GM19372 (cell line): ENCODE measurements around the gene ITPR1.

ENCODE experiments used
- ATAC-seq: cut with Tn5 transposase; IDR thresholded peaks from one replicate; pipeline ENCODE4 v1.9.1; 2021; ENCODE audit warnings: mild to moderate bottlenecking, low read depth, moderate library complexity; ENCODE audit not compliant: unreplicated experiment

Gene ITPR1

DNA sequence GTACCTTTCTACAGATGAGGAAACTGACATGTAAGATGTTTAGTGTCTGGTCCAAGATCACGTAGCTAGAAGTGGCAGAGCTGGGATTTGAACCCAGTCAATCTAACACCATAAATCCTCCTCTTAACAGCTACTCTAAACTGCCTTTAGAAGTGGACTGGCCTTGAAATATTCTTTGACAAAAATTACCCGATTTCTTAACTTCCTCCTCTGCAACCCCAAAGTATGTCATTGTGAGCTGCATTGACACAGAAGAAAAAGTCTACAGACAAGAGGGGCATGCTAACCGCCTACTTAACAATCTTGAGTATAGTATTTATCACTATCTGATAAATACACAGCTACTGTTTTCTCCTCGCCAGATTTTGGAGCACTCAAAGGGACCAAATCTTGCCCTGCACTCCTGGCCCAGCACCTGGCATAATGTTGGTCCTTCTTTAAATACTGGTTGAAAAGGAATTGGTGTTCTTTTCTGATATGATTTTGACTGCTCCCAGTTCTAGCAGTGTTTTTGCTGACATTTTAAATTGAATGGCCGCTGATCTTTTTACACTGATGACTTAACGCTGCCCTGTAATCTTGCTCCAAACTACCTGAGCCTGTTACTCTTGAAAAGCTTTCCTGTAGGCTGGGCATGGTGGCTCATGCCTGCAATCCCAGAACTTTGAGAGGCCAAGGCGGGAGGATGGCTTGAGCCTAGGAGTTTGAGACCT lies 36.9 kb downstream of the ITPR1 start:
- ATAC-seq, result no peak

DNA sequence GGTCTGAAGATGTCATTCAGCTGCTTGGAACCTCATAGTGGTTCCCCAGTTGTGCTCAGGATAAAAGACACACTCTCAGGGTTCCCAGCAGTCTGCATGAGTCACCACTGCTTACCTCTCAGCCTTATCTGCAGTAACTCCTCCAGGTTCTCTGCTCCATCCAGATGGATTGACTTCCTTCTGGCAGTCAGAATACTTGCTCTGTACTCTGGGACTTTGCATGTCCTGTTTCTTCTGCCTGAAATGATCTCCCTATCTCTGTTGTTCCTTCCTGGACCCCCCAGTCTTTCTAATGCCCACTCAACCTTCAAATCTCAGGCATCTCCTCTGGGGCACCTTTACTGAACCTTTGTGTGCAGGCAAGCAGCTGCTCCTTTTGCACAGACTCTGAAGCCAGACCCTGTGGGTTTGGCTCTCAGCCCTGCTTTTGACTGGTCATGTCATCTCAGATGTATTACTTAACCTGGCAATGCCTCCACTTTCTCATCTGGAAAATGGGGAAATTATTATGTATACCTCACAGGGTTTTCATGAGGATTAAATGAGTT lies 38.4 kb downstream of the ITPR1 start:
- no peak for ATAC-seq

DNA sequence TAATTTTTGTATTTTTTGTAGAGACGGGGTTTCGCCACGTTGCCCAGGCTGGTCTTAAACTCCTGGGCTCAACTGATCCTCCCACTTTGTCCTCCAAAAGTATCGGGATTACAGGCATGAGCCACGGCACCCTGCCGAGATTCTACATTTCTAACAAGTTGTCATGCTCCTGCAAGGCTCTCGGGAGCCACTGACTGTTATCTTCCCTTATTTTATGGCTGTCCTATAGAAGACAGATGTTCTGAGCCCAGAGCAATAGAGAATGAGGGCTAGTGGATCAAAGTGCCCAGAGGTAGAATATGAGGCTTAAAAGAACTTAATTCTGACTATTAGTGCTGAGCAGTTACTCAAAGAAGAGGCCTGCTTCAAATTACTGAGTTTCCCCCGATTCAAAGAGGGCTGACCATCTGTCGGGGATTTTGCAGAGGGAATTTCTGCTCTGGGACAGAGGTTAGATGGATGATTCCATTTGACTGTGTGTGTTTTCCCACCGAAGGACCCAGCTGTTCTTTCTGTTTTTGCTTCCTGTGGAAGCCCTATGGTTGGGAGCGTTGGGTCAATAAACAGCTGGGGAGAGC lies 39.5 kb downstream of the ITPR1 start:
- ATAC-seq, result no peak

DNA sequence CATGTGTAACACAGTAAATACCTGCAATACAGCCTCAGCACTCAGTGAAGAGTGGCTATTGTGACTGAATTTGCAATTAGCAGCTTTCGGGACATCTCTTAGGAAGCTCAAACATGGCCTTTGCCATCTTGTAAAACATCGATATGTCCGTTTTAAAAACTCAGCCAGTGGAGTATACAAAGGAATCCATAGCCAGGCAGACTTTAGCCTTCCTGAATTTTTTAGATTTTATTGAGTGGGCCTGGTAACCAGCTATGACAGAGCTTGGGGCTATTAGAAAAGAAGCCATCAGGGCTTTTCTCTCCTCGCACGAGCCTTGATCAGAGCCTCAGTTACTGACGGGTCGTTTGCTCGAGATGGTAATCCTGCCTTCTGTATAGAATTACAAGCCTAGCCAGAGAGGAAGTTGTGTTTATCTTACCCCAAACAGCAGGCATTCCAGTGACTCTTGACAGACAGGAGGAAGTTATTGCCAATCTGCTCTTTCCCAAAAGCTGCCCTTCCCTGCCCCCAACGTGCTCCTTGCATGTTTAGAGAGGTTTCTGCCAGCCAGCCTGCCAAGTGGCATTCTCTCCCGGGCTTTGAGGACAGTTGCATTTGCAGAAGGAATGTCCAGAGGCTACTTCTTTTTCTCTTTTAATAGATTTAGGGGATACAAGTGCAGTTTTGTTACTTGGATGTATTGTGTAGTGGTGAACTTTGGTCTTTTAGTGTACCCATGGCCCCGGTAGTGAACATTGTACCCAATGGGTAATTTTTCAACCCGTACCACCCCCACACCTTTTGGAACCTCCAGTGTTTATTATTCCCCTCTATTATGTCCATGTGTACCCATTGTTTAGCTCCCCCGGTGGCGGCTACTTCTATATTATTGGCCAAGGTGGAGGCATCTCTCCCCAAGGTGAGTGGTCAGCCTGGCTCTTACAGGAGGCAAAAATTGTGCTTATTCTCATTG lies 40.6 kb downstream of the ITPR1 start:
- ATAC-seq, result no peak

DNA sequence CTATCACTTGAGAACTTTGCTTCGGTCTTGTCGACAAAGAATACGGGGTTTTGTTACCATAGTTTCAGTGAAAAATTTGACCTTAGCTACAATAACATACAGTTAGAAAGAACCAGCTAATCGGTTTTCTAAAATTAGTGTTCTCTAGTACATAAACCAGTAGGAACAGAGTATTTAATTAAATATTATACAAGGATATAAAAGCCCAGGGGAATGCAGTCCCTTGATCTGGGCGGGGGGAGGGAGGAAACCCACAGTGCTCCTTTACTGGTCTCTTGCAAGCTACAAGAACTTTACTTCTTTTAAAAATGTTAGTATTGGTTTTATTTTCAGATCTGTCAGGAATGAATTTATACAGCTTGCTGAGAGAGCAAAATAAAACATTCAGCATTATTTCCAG lies 41.8 kb downstream of the ITPR1 start:
- ATAC-seq, result no peak

DNA sequence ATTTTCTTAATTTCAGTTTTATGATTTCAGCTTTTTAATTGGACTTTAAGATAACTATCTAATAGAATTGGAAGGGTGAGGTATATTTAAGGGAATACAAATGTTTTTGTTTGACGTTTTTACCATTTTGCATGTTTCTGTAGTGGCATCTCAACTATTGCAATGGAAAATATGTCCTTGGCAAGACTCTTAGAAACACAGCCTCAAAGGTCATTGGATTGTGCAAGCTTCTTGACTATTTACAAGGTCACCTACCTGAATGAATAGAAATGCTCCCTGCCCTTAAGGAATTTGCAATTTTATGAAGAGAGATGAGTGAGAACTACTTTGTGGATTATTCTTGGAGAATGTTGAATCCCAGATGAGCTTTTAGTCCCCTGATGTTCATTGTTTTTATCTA lies 43.1 kb downstream of the ITPR1 start:
- no peak for ATAC-seq

DNA sequence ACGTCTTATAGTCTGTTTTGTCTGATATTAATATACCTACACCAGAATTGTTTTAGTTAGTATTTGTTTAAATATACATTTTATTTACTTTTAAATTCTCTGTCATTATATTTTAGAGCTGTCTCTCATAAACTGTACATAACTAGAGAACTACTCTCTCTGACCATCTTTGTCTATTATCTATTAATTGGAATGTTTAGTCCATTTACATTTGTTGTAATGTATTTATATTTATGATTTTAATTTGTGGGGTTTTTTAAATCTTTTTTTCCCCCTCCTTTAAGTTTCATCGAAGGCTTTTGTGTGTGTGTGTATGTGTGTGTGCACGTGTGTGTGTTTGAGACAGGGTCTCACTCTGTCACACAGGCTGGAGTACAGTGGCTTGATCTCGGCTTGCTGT lies 47.1 kb downstream of the ITPR1 start:
- no peak for ATAC-seq

DNA sequence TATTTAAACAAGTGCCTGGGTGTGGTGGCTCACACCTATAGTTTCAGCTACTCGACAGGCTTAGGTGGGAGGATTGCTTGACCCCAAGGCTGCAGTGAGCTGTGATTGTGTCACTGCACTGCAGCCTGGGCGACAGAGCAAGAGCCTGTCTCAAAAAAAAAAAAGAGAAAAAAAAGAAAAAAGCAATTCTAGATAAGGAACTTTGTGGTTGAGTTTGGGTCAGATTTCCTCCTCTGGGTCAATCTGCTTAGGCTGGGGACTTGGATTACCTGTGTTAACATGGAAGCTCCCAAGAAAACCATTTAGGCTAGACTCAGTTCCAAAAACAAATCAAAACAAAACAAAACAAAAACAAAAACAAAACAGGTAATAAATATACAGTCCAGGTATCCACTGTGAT lies 50.0 kb downstream of the ITPR1 start:
- no peak for ATAC-seq

DNA sequence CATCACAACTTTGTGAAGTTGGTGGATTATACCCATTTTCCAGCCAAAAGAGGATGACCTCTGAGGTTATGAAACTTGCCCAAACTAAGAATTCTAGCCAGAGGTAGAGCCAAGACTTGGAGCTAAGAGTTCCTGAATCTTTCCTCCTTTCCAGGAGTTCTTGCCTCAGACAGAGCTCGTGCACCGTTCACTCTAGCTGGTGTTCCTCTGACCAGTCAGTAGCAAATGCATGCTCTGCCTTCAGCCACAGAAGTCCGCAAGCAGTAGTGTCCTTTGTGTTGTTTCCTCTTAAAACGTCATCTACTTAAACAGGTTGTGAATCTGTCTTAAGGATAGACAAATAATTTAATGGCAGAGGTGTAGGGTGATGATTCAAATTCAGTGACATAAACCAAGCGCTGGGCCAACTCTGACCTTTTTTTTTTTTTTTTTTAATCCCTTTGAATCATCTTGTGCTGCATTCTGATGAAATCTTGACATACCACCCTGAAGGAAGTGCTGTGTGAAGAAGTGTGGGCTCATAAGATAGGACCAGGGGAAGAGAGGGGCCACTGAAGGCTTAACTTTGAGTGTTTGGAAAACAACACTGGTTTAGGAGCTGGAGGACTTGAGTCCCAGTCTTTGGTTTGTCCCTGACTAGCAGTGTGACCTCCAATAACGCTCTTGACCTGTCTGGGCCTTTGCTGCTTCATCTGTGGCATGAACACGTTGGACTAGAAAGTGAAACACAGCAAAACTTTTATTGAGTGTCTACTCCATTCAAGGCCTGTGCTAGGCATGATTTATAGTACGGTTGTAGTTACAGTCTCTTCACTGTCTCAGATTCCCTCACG lies 53.4 kb downstream of the ITPR1 start:
- no peak for ATAC-seq

DNA sequence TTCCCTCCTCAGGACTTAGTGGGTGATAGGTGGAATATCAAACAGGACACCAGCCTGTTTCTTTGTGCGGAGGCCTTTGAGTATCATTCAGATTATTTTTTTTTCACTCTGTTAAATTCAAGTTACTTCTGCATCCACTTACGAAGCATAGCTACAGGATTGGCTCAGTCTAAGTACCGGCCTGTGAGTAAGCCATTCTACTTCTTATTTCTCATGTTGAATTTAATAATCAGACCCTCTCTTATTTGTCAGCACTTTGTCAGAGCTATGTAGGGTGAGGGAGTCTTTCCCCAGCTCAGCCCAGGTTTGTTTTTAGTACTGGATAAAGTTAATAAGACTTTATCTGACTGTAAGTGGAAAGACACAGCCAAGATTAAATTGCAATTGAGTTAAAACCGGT lies 54.7 kb downstream of the ITPR1 start:
- ATAC-seq, result no peak

DNA sequence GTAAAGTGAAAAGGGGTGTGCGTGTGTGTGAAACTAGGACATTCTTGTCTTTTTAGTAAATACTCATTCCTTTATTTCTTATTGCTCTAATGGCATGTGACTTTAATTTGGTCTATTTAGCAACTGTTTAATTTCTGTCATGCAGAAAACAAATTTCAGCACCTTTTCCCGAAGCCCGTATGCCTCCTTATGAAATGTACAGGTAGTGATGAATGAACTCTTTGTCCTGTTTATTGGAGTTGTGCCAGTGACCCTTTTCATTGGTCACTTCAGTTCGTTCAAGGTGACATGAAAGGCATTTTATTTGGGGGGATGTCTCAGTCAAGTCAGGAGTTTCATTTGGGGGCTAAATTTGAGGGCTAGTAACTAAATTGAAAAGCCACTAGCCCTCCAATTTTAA lies 55.2 kb downstream of the ITPR1 start:
- ATAC-seq, result no peak

DNA sequence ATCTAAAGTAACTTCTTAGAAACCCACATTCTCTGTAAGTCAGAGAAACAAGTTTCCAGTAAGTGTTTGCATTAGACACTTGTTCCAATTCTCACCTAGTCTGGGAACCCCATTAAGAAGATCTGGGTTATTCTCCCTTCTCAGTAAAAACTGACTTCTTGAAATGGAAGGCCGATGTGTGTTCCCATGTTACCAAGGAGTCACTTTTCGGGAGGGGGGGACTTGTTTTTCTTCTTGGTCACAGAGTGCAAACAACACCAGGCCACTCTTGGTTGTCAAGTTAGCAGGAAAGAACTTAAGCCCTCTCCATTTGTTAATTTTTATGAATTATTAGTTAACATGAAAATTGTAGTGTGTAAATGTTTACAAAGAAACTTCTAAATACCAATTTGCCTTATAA lies 55.6 kb downstream of the ITPR1 start:
- no peak for ATAC-seq

DNA sequence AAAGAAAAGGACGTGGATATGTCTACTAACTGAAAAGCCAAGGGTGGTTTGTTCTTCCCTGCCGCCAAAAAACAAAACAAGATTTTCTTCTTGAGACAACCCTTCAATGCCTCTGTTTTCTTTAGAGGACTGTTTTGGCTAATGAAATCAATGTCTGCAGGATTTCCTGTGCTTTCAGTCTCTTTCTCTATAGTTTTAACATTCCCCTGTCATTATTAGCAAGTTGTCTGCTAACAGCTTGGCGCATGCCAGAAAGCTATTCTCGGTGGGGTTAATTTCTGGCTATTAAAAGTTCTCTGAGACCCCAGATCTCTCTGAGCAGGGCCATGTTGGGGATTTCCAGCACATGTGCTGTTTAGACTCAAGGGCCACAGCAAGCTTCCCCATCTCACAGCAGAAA lies 56.7 kb downstream of the ITPR1 start:
- ATAC-seq, result no peak

DNA sequence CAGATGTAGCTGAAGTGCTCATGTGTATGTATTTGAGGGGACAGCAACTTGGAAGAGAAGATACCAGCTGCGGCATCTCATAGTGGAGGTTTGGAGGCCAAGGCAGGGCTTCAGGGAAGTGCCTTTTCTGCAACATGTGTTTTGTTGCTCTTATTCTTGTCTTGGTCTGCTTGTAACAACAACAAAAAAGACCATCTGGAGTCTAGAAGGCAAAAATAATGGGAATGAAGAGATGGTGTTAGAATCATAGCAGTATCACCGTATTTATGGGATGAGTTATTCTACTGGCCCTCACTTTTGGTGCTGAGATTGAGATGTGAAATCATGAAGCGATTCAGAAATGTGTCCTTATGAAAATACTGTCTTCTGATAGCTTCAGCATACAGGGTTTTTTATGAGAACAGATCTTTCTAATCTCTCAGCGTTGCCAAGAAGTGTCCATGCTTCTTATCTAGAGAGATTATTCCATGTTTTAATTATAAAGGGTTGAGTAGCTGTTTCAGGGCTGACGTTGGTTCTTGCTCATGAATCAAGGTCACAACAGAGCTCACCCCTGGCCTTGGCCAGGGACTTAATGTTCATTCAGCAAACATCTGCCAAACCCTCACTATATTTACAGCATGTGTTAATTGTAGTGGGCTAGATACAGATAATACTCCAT lies 58.0 kb downstream of the ITPR1 start:
- ATAC-seq, result no peak

DNA sequence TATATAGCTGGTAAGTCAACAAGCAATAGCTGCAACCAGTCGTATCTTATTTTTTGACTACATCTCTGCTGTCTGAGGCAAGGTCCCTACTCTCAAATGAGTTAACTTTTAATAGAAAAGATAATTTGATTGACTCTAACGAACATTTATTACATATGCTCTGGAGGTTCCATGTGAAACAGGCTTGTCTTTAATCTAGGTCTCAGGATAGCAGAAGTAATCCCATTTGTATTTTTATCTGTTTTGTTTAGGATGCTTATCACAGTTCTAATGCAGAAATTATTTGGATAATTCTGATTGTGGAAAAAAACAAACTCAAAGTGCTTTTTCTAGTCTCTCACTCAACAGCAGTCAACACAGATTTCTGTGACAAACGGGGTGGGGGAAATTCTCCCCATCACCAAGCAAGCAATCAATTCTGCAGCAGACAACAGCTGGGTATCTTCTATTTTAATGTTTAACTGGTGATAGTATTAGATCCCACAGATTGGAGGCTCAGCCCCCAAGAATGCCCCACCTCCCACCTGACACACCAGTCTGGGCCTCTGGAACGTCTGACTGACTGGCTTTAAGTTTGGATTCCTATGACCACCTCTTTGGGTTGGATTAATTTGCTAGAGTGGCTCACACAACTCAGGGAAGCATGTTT lies 58.8 kb downstream of the ITPR1 start:
- no peak for ATAC-seq

DNA sequence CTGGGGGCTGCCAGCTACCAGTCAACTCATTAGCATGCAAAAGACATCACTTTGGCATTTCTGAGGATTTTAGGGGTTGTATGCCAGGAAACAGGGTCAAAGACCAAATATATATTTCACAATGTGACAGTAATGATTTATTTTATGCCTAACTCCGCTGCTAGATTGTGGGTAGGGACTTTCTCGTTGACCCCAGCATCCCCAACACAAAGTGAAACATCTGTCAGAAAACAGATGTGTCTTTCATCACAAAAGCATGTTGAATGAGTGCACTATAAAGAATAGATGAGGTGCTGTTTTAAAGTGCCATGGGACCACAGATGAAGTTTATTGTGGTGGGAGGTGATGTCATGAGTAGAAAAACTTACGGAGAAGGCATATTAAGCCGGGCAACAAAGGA lies 59.7 kb downstream of the ITPR1 start:
- no peak for ATAC-seq

DNA sequence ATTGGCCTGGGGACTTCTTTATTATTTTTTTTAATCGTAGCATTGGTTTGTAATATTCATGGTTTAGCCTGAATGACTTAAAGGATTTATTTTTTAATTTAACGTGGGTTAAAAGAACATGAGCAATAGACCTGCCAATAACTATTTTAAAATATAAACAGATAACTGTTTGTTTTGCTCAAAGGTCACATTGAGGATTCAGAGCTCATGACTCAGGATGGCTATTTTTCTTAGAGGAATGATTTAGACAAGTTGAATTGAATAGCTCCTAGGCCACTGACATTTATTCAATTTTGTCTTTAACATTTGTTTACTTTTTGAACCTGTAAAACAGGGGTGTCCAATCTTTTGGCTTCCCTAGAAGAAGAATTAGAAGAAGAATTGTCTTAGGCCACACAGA lies 68.5 kb downstream of the ITPR1 start:
- no peak for ATAC-seq

DNA sequence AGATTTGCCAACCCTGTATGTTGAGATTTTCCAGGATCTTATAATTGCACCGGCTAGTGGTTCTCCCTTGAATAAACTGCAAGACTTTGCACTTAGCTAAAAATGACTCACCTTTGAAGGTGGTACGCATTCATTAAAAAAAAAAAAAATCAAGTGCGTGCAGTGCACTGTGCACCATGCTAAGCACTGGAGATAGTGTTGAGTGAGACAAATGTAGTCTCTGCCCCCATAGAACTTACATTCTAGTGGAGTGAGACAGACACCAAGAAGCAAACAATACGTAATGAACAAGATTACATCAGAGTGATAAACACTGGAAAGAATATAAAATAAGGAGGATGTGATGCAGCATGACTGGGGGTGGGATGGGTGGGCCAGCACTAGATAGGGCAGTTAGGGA lies 69.4 kb downstream of the ITPR1 start:
- no peak for ATAC-seq

DNA sequence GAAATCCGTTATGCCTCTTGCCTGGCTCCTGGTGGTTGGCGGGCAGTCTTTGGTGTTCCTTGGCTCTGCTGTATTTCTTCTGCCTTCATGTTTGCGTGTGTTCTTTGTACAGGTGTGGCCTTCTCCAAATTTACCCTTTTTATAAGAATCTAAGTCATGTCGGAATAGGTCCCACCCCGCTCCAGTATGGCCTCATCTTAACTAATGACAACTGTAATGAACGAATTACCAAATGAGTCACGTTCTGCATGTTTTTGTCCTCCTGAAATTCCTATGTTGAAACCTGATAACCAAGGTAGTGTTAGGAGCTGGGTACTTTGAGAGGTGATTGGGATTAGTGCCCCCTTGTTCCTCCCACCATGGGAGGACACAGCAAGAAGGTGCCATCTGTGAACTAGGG lies 71.1 kb downstream of the ITPR1 start:
- ATAC-seq, result no peak
